ENCODE data around the gene RRP8. TPM values are rescaled to one million over a fixed set of nuclear protein-coding genes. Genes with fewer than 3 reads are reported as not detected.

The RRP8 gene
- total and polyA plus RNA-seq, 10 of the 15 experiments (the other 5 are each of a cell fraction or from before 2014, with no cell fraction given), result 4.7 to 51.2 (median 23.9) TPM

GRCh38 chr11:6609502-6610015 is 6.1 kb upstream of the RRP8 start:
- DNase-seq (ENCODE audit: low read depth, low spot score) (no peak), FAIRE-seq (no peak), ATAC-seq (no peak)
- Histone ChIP-seq H3K4me3 (no peak overlapping the region), H4K20me1 (ENCODE audit: control insufficient read depth, insufficient read depth) (no peaks in the 10 kb centered on the region), H3K9me3 (replicated peaks; ENCODE audit: control insufficient read depth, insufficient read depth, low read length) (no peaks in the 10 kb centered on the region), H3K4me1 (ENCODE audit: control insufficient read depth, insufficient read depth, low read length) (peaks cover 38% of the 10 kb centered on the region), H3K36me3 (ENCODE audit: control insufficient read depth in 2 of 2, insufficient read depth in 2 of 2, low read length in 1 of 2) (peaks cover 23 to 34% of the 10 kb centered on the region in 2 experiments), H3K79me2 (ENCODE audit: control insufficient read depth, insufficient read depth, low read length) (peaks cover 49% of the 10 kb centered on the region), H3K27me3 (replicated peaks in 1 of 2; ENCODE audit: control insufficient read depth in 2 of 2, insufficient read depth in 2 of 2, low read length in 1 of 2) (no peaks in the 10 kb centered on the region), H3K9ac (ENCODE audit: control insufficient read depth, insufficient read depth, low read length) (no peak overlapping the region), H2AFZ (ENCODE audit: control insufficient read depth, low read depth, low read length) (no peak overlapping the region), H3K27ac (ENCODE audit: control insufficient read depth, insufficient read depth) (no peak overlapping the region), H3K4me2 (ENCODE audit: control insufficient read depth, insufficient read depth) (no peak overlapping the region)
- TSS peak; percentile 9 for BruUV-seq (replicated peaks)
- SMC1A ChIA-PET (ENCODE audit: uncharacterized antibody, unreplicated experiment), result no interaction called here
- WGBS (ENCODE audit: insufficient coverage, insufficient replicate concordance, low lambda C conversion rate, missing lambda C conversion rate), result 100% methylated on average over 8 of the region's 8 CpGs
- POLR2A ChIA-PET, result interaction anchor here (1.4 to 7.2 kb wide), 3 partner anchors 12 to 74 kb away, joined by 3 to 85 read pairs (median 4); partner anchors contain the start of genes MRPL17 and TPP1
- in situ Hi-C loops (cut with MboI) (loop anchor here (5.0 to 10.0 kb wide), 2 partner anchors 127 to 915 kb away; partner anchors contain the start of genes ARFIP2 and TIMM10B), intact Hi-C loops (cut with micrococcal nuclease; ENCODE audit: unreplicated experiment) (loop anchor here (5.0 to 10.0 kb wide), 3 partner anchors 138 to 915 kb away; no protein-coding TSS in a partner anchor)
- CTCF ChIA-PET, result interaction anchor here (3.6 kb wide), 1 partner anchor 9 kb away, joined by 26 read pairs; the partner anchor contains the start of gene TPP1
- RAD21 ChIA-PET (ENCODE audit: unreplicated experiment), result interaction anchor here (0.9 kb wide), 1 partner anchor 9 kb away, joined by 6 read pairs; the partner anchor contains the start of gene TPP1
- TF ChIP-seq POLR2A (IDR thresholded peaks at IDR 0.05; ENCODE audit: low read depth, low read length) (peak; percentile 45; the same call in 1 of the 2 replicates), RCOR1 (conservative IDR thresholded peaks at IDR 0.05; ENCODE audit: low read depth, low read length) (no peak)

GRCh38 chr11:6608726-6609501 is 5.5 kb upstream of the RRP8 start:
- in situ Hi-C loops (cut with MboI) (loop anchor here (5.0 kb wide), 1 partner anchor 127 kb away; the partner anchor contains the start of genes ARFIP2 and TIMM10B), intact Hi-C loops (cut with micrococcal nuclease; ENCODE audit: unreplicated experiment) (loop anchor here (10.0 kb wide), 1 partner anchor 224 kb away; no protein-coding TSS in a partner anchor)
- DNase-seq (ENCODE audit: low read depth, low spot score), result no peak
- TF ChIP-seq PML (IDR thresholded peaks at IDR 0.05; ENCODE audit: low read length), result 0 out of 2 replicates have a peak, but pooled peaks have one; percentile 11
- no peak for TF ChIP-seq PAX5 (IDR thresholded peaks at IDR 0.05; ENCODE audit: borderline replicate concordance, low read depth, low read length)
- H3K4me2 ChIP-seq (ENCODE audit: control insufficient read depth, insufficient read depth), result no peak overlapping the region
- no peak for FAIRE-seq
- no peak for ATAC-seq
- SMC1A ChIA-PET (ENCODE audit: uncharacterized antibody, unreplicated experiment), result interaction anchor here (2.6 kb wide), 1 partner anchor 9 kb away, joined by 19 read pairs; the partner anchor contains the start of gene TPP1
- H3K79me2 ChIP-seq (ENCODE audit: control insufficient read depth, insufficient read depth, low read length), result peaks cover 56% of the 10 kb centered on the region
- no peak overlapping the region for H3K9ac ChIP-seq (ENCODE audit: control insufficient read depth, insufficient read depth, low read length)
- no peak overlapping the region for H3K4me3 ChIP-seq
- 98% methylated on average over 14 of the region's 14 CpGs for WGBS (ENCODE audit: insufficient coverage, insufficient replicate concordance, low lambda C conversion rate, missing lambda C conversion rate)
- H2AFZ ChIP-seq (ENCODE audit: control insufficient read depth, low read depth, low read length), result no peak overlapping the region
- H3K27me3 ChIP-seq (replicated peaks in 1 of 2; ENCODE audit: control insufficient read depth in 2 of 2, insufficient read depth in 2 of 2, low read length in 1 of 2), result no peaks in the 10 kb centered on the region
- CTCF ChIA-PET, result interaction anchor here (2.5 to 3.6 kb wide), 2 partner anchors 9 to 74 kb away, joined by 22 to 26 read pairs; partner anchors contain the start of genes MRPL17 and TPP1
- H3K36me3 ChIP-seq (ENCODE audit: control insufficient read depth in 2 of 2, insufficient read depth in 2 of 2, low read length in 1 of 2), result peaks cover 23 to 28% of the 10 kb centered on the region in 2 experiments
- H3K4me1 ChIP-seq (ENCODE audit: control insufficient read depth, insufficient read depth, low read length), result peaks cover 38% of the 10 kb centered on the region
- BruUV-seq (replicated peaks), result no TSS peak
- H3K9me3 ChIP-seq (replicated peaks; ENCODE audit: control insufficient read depth, insufficient read depth, low read length), result no peaks in the 10 kb centered on the region
- no peaks in the 10 kb centered on the region for H4K20me1 ChIP-seq (ENCODE audit: control insufficient read depth, insufficient read depth)
- H3K27ac ChIP-seq (ENCODE audit: control insufficient read depth, insufficient read depth), result no peak overlapping the region
- POLR2A ChIA-PET, result interaction anchor here (1.6 to 7.2 kb wide), 2 partner anchors 12 to 75 kb away, joined by 4 to 85 read pairs; partner anchors contain the start of genes MRPL17 and TPP1
- RAD21 ChIA-PET (ENCODE audit: unreplicated experiment), result interaction anchor here (0.9 kb wide), 1 partner anchor 10 kb away, joined by 6 read pairs; the partner anchor contains the start of gene TPP1

All from GM12878 (cell line).